AG09319 (cell line): ENCODE measurements around the gene YARS1.
A peak's percentile ranks its signal among the peaks of the same experiment; 100 is the strongest.
"Not testable (repeated sequence)": the region's sequence is repeated elsewhere in the genome, so short reads cannot be mapped to it uniquely, and the experiment has no call there.

ENCODE experiments used
- DNase-seq: peaks from one replicate; pipeline ENCODE4 v3.0.0-alpha.2; 2010; ENCODE audit warnings: low read depth; ENCODE audit errors: extremely low read depth
- TF ChIP-seq, protein P1 (sequence below): IDR thresholded peaks from 2 replicates; pipeline ENCODE4 v1.5.1; 2011; ENCODE audit warnings: low read depth, mild to moderate bottlenecking, inconsistent platforms, low read length, moderate library complexity

Gene YARS1

GRCh38 chr1:32801096-32801715, 16.0 kb downstream of the YARS1 start:
- TF ChIP-seq, protein P1, sequence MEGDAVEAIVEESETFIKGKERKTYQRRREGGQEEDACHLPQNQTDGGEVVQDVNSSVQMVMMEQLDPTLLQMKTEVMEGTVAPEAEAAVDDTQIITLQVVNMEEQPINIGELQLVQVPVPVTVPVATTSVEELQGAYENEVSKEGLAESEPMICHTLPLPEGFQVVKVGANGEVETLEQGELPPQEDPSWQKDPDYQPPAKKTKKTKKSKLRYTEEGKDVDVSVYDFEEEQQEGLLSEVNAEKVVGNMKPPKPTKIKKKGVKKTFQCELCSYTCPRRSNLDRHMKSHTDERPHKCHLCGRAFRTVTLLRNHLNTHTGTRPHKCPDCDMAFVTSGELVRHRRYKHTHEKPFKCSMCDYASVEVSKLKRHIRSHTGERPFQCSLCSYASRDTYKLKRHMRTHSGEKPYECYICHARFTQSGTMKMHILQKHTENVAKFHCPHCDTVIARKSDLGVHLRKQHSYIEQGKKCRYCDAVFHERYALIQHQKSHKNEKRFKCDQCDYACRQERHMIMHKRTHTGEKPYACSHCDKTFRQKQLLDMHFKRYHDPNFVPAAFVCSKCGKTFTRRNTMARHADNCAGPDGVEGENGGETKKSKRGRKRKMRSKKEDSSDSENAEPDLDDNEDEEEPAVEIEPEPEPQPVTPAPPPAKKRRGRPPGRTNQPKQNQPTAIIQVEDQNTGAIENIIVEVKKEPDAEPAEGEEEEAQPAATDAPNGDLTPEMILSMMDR, result no peak
- DNase-seq, result no peak

DNA sequence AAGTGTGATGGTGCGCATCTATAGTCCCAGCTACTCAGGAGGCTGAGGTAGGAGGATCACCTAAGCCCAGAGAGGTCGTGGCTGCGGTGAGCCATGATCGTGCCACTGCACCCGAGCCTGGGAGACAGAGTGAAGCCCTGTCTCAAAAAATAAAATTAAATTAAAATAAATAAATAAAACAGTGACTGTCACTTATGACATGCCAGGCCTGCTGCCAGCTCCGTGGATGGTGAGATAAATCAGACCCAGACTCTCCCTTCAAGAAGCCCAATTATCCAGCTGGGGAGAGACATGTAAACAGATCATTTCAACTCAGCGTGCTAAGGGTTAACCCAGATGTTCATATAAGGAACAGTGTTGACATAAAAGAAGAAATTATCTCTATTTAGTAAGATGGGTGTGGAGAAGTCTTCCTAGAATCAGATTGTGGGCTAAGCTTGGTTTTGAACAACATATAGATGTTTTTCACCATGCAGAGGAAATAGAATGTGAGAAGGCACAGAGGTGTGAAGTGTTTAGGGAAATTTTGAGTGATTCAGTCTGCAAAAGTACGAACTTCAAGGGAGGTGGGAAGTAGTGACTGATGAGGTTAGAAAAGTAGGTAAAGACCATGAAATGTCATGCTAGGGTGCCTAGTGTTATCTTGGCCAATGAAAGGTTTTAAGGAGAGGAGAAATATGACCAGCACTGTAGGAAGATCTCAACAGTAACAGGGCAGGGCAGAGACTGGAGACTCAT, 18.3 kb downstream of the YARS1 start:
- DNase-seq, result no peak
- TF ChIP-seq, protein P1, result no peak

DNA sequence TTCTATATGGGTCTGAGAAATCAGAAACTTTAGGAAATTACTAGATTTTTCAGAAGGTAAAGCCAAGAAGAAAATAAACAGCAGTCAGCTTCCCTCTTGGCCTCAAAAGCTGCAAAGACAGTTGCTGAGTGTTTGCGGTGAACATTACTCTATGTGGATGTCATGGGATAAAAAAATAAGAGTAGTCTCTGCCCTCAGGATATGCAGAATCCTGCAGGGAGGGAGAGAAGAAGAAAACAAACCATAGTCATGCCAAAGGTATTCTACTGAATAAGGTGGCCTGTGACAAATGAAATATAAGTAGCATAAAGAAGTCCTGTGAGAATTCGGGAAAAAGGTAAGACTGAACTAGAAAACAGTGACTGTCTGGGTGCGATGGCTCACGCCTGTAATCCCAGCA, 19.0 kb downstream of the YARS1 start:
- TF ChIP-seq, protein P1, result no peak
- no peak for DNase-seq

DNA sequence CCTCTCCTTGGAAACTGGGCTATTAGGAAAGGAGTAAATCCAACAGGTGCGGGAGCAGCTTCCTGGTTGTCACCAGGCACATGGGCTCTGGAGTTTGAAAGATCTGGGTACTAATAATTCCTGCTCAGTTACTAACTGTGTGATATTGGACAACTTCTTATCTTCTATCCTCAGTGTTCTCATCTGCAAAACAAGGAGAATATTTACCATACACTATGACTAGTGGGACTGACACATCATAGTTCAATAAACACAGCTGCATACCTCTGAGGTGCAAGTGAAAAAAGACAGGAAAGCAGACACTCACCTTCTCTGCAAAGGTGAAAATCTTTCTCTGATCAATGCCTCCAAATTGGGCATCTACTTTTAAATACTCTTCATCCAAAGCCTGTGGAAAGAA, 19.7 kb downstream of the YARS1 start:
- TF ChIP-seq, protein P1, result no peak
- DNase-seq, result no peak

GRCh38 chr1:32795763-32796162, 21.4 kb downstream of the YARS1 start:
- DNase-seq, result not testable (repeated sequence)

DNA sequence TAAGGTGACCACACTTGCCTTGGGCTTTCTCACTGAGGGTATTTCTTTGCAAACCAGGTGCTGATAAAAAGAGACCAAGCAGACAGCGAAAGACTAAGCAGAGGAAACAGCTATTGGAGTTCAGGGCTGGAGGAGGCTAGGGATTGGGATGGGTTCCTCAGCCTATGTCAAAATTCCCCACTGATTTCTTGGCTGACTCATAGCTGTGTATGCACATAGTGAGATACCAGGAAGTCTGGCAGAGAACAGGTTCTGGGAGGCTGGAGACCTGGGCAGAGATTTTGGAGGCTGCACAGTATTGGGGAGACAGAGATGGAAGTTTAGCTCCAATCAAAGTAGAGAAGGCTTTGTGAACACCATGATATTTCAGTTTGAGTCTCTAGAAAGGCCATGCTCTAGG, 25.3 kb downstream of the YARS1 start:
- DNase-seq, result no peak

GRCh38 chr1:32789356-32789755, 27.8 kb downstream of the YARS1 start:
- peak; percentile 54 for DNase-seq

More for the DNA sequence above, 25.3 kb downstream of the YARS1 start:
- TF ChIP-seq, protein P1, result no peak

GRCh38 chr1:32786856-32787255, 30.3 kb downstream of the YARS1 start:
- no peak for DNase-seq
- TF ChIP-seq, protein P1, result peak; percentile 5; the same call in 1 of the 2 replicates
